Thyroid gland (tissue), 4 donors: Measurements from ENCODE around the gene MON2.

ENCODE experiments used
- CTCF ChIP-seq, 6 experiments: fragments of 200-600 bp in 3 of 6; fragments of 450-650 bp in 3 of 6; sonication (generic) in 3 of 6; IDR thresholded peaks; one replicate each; pipeline ENCODE4 v1.5.1; 2016 to 2019; ENCODE audit warnings: antibody characterized with exemption in 6 of 6, mild to moderate bottlenecking in 2 of 6, inconsistent platforms in 1 of 6, moderate library complexity in 1 of 6
- POLR2A ChIP-seq, 2 donors: fragments of 450-650 bp; IDR thresholded peaks; one replicate each; pipeline ENCODE4 v1.6.1; 2017; ENCODE audit warnings: antibody characterized with exemption in 2 of 2, mild to moderate bottlenecking in 2 of 2, moderate library complexity in 1 of 2

GRCh38 chr12:62582065-62582366 is 115.4 kb downstream of the MON2 start:
- TF ChIP-seq CTCF (IDR thresholded peaks at IDR 0.05) (peak in 2 of 6 experiments; percentile 2 to 3), POLR2A (IDR thresholded peaks at IDR 0.05) (no peak)
